B cell (primary cell): ENCODE measurements around the gene YIF1A. TPM values are rescaled to one million over a fixed set of nuclear protein-coding genes. Genes with fewer than 3 reads are reported as not detected.

Experiments
- ATAC-seq: fragments of 200-7000 bp; cut with Tn5 transposase; one replicate; pipeline ENCODE4 v1.10.0; 2021; ENCODE audit warnings: low read depth, mild to moderate bottlenecking, moderate number of reproducible peaks, moderate library complexity
- CTCF ChIA-PET: fragments of 350-600 bp; sonication (Branson Sonifier 250); formaldehyde crosslinking; loops from one replicate; lab custom pipeline; 2021; ENCODE audit warnings: antibody characterized with exemption, inconsistent platforms; lab: Charles Lee
- POLR2A ChIA-PET: fragments of 350-600 bp; sonication (Branson Sonifier 250); formaldehyde crosslinking; loops from one replicate; lab custom pipeline; 2021; ENCODE audit warnings: antibody characterized with exemption; lab: Charles Lee
- DNase-seq: peaks from one replicate; pipeline ENCODE4 v3.0.0; 2013
- H2AFZ ChIP-seq: 2 replicates; pipeline ENCODE4 v1.6.1; 2012; ENCODE audit warnings: mild to moderate bottlenecking, low read depth, low read length; ENCODE audit not compliant: insufficient read depth, poor library complexity, severe bottlenecking
- H3K27ac ChIP-seq, 2 donors: 1 replicate in 1 of 2; 2 replicates in 1 of 2; pipeline ENCODE4 v1.5.1; 2012 to 2013; ENCODE audit warnings: low read length in 2 of 2, mild to moderate bottlenecking in 2 of 2, moderate library complexity in 1 of 2
- H3K27me3 ChIP-seq, 4 experiments: fragments of 200-600 bp in 1 of 4; sonication (generic) in 1 of 4; replicated peaks in 1 of 4; 1 replicate in 2 of 4; 2 replicates in 2 of 4; pipeline versions ENCODE4 v1.6.1 to v1.7.0; 2013 to 2016; ENCODE audit warnings: low read length in 3 of 4, mild to moderate bottlenecking in 2 of 4, mixed read lengths in 1 of 4, moderate library complexity in 1 of 4; ENCODE audit not compliant: insufficient read depth in 4 of 4, control insufficient read depth in 3 of 4; ENCODE audit errors: control extremely low read depth in 1 of 4
- H3K36me3 ChIP-seq, 2 experiments: replicated peaks in 1 of 2; 1 replicate in 1 of 2; 2 replicates in 1 of 2; pipeline versions ENCODE4 v1.6.1 to v1.7.1; 2013; ENCODE audit warnings: low read length in 1 of 2; ENCODE audit not compliant: insufficient read depth in 2 of 2, control insufficient read depth in 1 of 2; ENCODE audit errors: control extremely low read depth in 1 of 2, extremely low read depth in 1 of 2
- H3K4me1 ChIP-seq, 2 donors: fragments of 200-600 bp in 1 of 2; sonication (generic) in 1 of 2; 1 replicate in 1 of 2; 2 replicates in 1 of 2; pipeline versions ENCODE4 v1.5.1 to v1.6.1; 2013 to 2017; ENCODE audit warnings: low read length in 2 of 2; ENCODE audit not compliant: control insufficient read depth in 2 of 2, insufficient read depth in 2 of 2
- H3K4me2 ChIP-seq: replicated peaks from 2 replicates; pipeline ENCODE3; 2012; ENCODE audit warnings: mild to moderate bottlenecking, low read depth, low read length; ENCODE audit not compliant: poor library complexity, severe bottlenecking
- H3K4me3 ChIP-seq, 5 experiments: fragments of 200-600 bp in 1 of 5; sonication (generic) in 1 of 5; 1 replicate in 3 of 5; 2 replicates in 2 of 5; pipeline versions ENCODE4 v1.5.1 to v1.7.0; 2011 to 2016; ENCODE audit warnings: low read length in 4 of 5, mild to moderate bottlenecking in 4 of 5, low read depth in 2 of 5, control low read depth in 1 of 5, moderate library complexity in 1 of 5; ENCODE audit not compliant: insufficient read depth in 1 of 5; ENCODE audit errors: control extremely low read depth in 1 of 5, extremely low read depth in 1 of 5
- H3K79me2 ChIP-seq: fragments of 200-600 bp; sonication (generic); one replicate; pipeline ENCODE4 v1.6.0; 2016; ENCODE audit warnings: low read length; ENCODE audit not compliant: control insufficient read depth, insufficient read depth
- H3K9ac ChIP-seq: fragments of 200-600 bp; sonication (generic); 2 replicates; pipeline ENCODE4 v1.6.1; 2017; ENCODE audit warnings: mild to moderate bottlenecking, low read length, moderate library complexity
- H3K9me3 ChIP-seq, 3 donors: one replicate each; pipeline versions ENCODE4 v1.6.1 to v1.7.1; 2013; ENCODE audit warnings: low read length in 2 of 3; ENCODE audit not compliant: control insufficient read depth in 2 of 3, insufficient read depth in 1 of 3; ENCODE audit errors: control extremely low read depth in 1 of 3
- H4K20me1 ChIP-seq: 2 replicates; pipeline ENCODE4 v1.6.0; 2012; ENCODE audit warnings: mild to moderate bottlenecking, low read length; ENCODE audit not compliant: insufficient read depth, control insufficient read depth, poor library complexity, severe bottlenecking
- H3K27ac Mint-ChIP-seq: one replicate; pipeline ENCODE4 v1.8.0; 2021; ENCODE audit warnings: mixed read lengths
- H3K27me3 Mint-ChIP-seq: one replicate; pipeline ENCODE4 v1.8.0; 2021; ENCODE audit warnings: mixed read lengths
- H3K4me1 Mint-ChIP-seq: one replicate; pipeline ENCODE4 v1.8.0; 2021; ENCODE audit warnings: mixed read lengths
- H3K4me3 Mint-ChIP-seq: one replicate; pipeline ENCODE4 v1.8.0; 2021; ENCODE audit warnings: mixed read lengths
- H3K9me3 Mint-ChIP-seq: one replicate; pipeline ENCODE4 v1.8.0; 2022; ENCODE audit warnings: mixed read lengths; ENCODE audit not compliant: insufficient read depth
- CTCF ChIP-seq: fragments of 200-600 bp; IDR thresholded peaks from one replicate; pipeline ENCODE4 v1.8.0; 2022; ENCODE audit warnings: antibody characterized with exemption, mild to moderate bottlenecking
- EZH2 ChIP-seq: IDR thresholded peaks from 2 replicates; pipeline ENCODE4 v1.6.1; 2012; ENCODE audit warnings: borderline replicate concordance, low read depth, mild to moderate bottlenecking, moderate library complexity, low read length; ENCODE audit not compliant: insufficient read depth, poor library complexity, severe bottlenecking
- WGBS: methylation state at CpG from one replicate; pipeline ENCODE4 v1.1.5; 2013; ENCODE audit warnings: missing lambda C conversion rate; ENCODE audit not compliant: insufficient coverage; 5-methylcytosine and 5-hydroxymethylcytosine counted together
- intact Hi-C: fragments of 100-400 bp; cut with micrococcal nuclease; formaldehyde crosslinking; loops from one replicate; pipeline ENCODE4 v1.10.0; 2022
- polyA plus RNA-seq: library from polyadenylated mRNA; depleted of rRNA; stranded (reverse); fragments of >200 nt; gene quantifications from 2 replicates; pipeline ENCODE4 v1.2.3, GENCODE V29; 2012
- total RNA-seq, 2 donors: library from RNA; stranded (reverse); fragments of 120-200 nt in 1 of 2; gene quantifications; 1 replicate in 1 of 2; 2 replicates in 1 of 2; pipeline versions ENCODE4 v1.2.3 to v1.2.4, GENCODE V29; 2013 to 2022

The YIF1A gene
- total and polyA plus RNA-seq, 2 donors (not counting 1 experiment from before 2014, with no cell fraction given) = 43.9 to 95.0 TPM

DNA sequence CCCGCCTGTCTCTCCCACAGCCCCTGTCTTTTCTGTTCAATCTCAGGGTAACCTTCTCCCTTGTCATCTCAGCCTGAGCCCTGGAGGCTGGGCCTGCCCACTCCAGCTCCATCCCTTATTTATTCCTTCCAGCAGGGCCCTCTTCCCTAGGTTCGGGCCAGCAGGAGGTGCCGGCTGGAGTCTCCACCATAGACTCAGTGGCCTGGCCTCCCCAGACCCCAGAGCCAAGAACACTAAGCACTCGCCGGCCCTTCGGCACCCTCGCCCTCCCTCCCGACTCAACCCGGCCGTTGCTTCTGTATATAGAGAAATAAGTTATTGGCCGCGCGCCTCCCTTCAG is 21.9 kb downstream of the YIF1A start:
- no peaks in the 10 kb centered on the region for H3K27me3 Mint-ChIP-seq
- ChIA-PET POLR2A (interaction anchor here (0.8 to 2.4 kb wide), 9 partner anchors 15 to 1145 kb away, joined by 3 to 11 read pairs (median 6); partner anchors contain the start of genes BANF1, EIF1AD, FAU and MRPL49), CTCF (interaction anchor here (0.8 to 1.6 kb wide), 4 partner anchors 15 to 44 kb away, joined by 3 to 9 read pairs (median 4); partner anchors contain the start of gene YIF1A)
- H3K9ac ChIP-seq = peak overlapping the region; percentile 94
- TF ChIP-seq CTCF (no peak), EZH2 (no peak)
- no peak for DNase-seq
- 74% methylated on average over 3 of the region's 13 CpGs for WGBS
- intact Hi-C loops = loop anchor here (5.0 kb wide), 2 partner anchors 410 to 555 kb away; partner anchors contain the start of genes CFL1 and KAT5
- no peaks in the 10 kb centered on the region for H3K9me3 ChIP-seq
- peaks cover 24% of the 10 kb centered on the region for H4K20me1 ChIP-seq
- H3K9me3 Mint-ChIP-seq = no peaks in the 10 kb centered on the region
- ATAC-seq = no peak
- H2AFZ ChIP-seq = peak overlapping the region; percentile 79
- peaks cover 34% of the 10 kb centered on the region for H3K79me2 ChIP-seq
- H3K4me2 ChIP-seq = peak overlapping the region; percentile 99
- H3K4me1 Mint-ChIP-seq = peaks cover 29% of the 10 kb centered on the region
- H3K27me3 ChIP-seq = no peaks in the 10 kb centered on the region
- peak overlapping the region; percentile 47 to 60 for H3K27ac ChIP-seq
- peak overlapping the region; percentile 96 for H3K27ac Mint-ChIP-seq
- H3K36me3 ChIP-seq = peaks cover 0 to 41% of the 10 kb centered on the region in 2 experiments
- H3K4me3 ChIP-seq = peak overlapping the region in 4 of 5 experiments; percentile 97 to 100 (median 98)
- peak overlapping the region; percentile 95 for H3K4me3 Mint-ChIP-seq
- peaks cover 14 to 27% of the 10 kb centered on the region in 2 donors for H3K4me1 ChIP-seq

DNA sequence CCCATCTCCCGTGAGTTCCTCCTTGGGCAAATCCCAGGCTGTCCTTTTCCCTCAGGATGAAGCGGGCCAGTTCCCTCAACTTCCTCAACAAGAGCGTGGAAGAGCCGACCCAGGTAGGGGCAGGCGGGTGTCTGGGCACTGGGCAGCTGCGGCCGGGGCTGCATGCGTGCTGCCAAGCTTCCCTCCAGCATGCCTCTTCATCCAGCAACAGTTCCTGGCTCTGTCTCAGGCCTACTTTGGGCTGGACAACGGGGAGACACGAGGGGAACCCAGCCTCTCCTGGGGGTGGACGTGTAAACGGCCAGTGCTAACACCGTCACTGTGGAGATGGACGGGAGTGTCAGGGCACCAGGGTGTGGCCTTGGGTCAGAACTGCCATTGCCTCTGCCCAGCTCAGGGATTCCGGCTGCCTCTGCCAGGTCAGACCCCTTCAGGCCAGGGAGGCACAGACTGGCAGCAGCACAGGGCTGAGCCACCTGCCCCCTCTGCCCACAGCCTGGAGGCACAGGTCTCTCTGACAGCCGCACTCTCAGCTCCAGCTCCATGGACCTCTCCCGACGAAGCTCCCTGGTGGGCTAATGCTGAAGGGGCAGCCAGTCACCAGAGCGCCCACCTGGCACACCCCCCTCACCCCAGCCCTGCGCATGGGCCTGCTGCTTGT is 22.4 kb downstream of the YIF1A start:
- Histone ChIP-seq H3K27ac (peak overlapping the region in 1 of 2 donors; percentile 60), H3K27me3 (no peaks in the 10 kb centered on the region), H3K4me3 (peak overlapping the region in 1 of 5 experiments; percentile 100), H3K79me2 (peaks cover 29% of the 10 kb centered on the region), H3K9me3 (no peaks in the 10 kb centered on the region), H4K20me1 (peaks cover 19% of the 10 kb centered on the region), H3K36me3 (peaks cover 0 to 41% of the 10 kb centered on the region in 2 experiments), H3K9ac (peak overlapping the region; percentile 94), H3K4me1 (peaks cover 14 to 27% of the 10 kb centered on the region in 2 donors), H3K4me2 (peak overlapping the region; percentile 99), H2AFZ (peak overlapping the region; percentile 79)
- ChIA-PET POLR2A (interaction anchor here (1.0 to 2.4 kb wide), 3 partner anchors 11 to 264 kb away, joined by 5 to 11 read pairs (median 8); partner anchors contain the start of genes BANF1 and EIF1AD), CTCF (interaction anchor here (1.1 kb wide), 1 partner anchor 45 kb away, joined by 4 read pairs; no protein-coding TSS in a partner anchor)
- 96% methylated on average over 20 of the region's 20 CpGs for WGBS
- peak; percentile 43 for DNase-seq
- H3K27ac Mint-ChIP-seq = no peak overlapping the region
- peak overlapping the region; percentile 95 for H3K4me3 Mint-ChIP-seq
- intact Hi-C loops = loop anchor here (5.0 kb wide), 2 partner anchors 409 to 554 kb away; partner anchors contain the start of genes CFL1 and KAT5
- H3K27me3 Mint-ChIP-seq = no peaks in the 10 kb centered on the region
- H3K9me3 Mint-ChIP-seq = no peaks in the 10 kb centered on the region
- peaks cover 29% of the 10 kb centered on the region for H3K4me1 Mint-ChIP-seq
- TF ChIP-seq EZH2 (no peak), CTCF (no peak)
- no peak for ATAC-seq
